ENCODE results near the gene MRPL10. TPM values are rescaled to one million over a fixed set of nuclear protein-coding genes. Genes with fewer than 3 reads are reported as not detected.

MRPL10 gene
- total and polyA plus RNA-seq, 2 of the 8 experiments (the other 6 are each of a cell fraction or from before 2014, with no cell fraction given) = 85.3 to 214 TPM

- Histone ChIP-seq H2AK5ac (ENCODE audit: low read depth, low read length) (no peak overlapping the region), H4K91ac (replicated peaks; ENCODE audit: insufficient read length, low read length) (no peak overlapping the region), H3K23ac (ENCODE audit: insufficient read length) (no peak overlapping the region), H4K5ac (ENCODE audit: insufficient read length, low read depth, low read length) (no peak overlapping the region), H2BK5ac (ENCODE audit: low read depth, low read length) (no peak overlapping the region), H2BK120ac (replicated peaks; ENCODE audit: low read depth, low read length) (no peak overlapping the region), H2AFZ (ENCODE audit: low read length) (no peak overlapping the region), H2BK12ac (ENCODE audit: low read depth, low read length) (no peak overlapping the region), H4K8ac (ENCODE audit: extremely low read depth, insufficient read depth, low read length) (no peak overlapping the region), H3K4ac (replicated peaks; ENCODE audit: insufficient read length, low read depth, low read length) (no peak overlapping the region), H3K18ac (ENCODE audit: extremely low read depth, low read length) (no peak overlapping the region), H2BK15ac (ENCODE audit: low read length) (no peak overlapping the region), H3K79me2 (ENCODE audit: control insufficient read depth in 1 of 2, insufficient read depth in 2 of 2, low read length in 2 of 2) (no peaks in the 10 kb centered on the region), H3K4me2 (ENCODE audit: insufficient read depth in 1 of 2, low read depth in 2 of 2, low read length in 2 of 2) (no peak overlapping the region), H3K27me3 (replicated peaks in 1 of 4; ENCODE audit: control insufficient read depth in 3 of 4, extremely low read depth in 1 of 4, insufficient read depth in 3 of 4, low read length in 3 of 4) (no peaks in the 10 kb centered on the region), H3K4me1 (replicated peaks in 1 of 4; ENCODE audit: control insufficient read depth in 3 of 4, insufficient read depth in 4 of 4, low read length in 3 of 4) (no peaks in the 10 kb centered on the region; a peak in 1 of 7 replicates), H3K14ac (ENCODE audit: insufficient read length) (no peak overlapping the region), H2BK20ac (ENCODE audit: low read length) (no peak overlapping the region), H3K23me2 (ENCODE audit: low read depth, low read length) (no peaks in the 10 kb centered on the region), H3K36me3 (ENCODE audit: control insufficient read depth in 2 of 4, insufficient read depth in 4 of 4, low read length in 3 of 4) (peaks cover 0 to 2% (median 0%) of the 10 kb centered on the region in 4 experiments; a peak in 1 of 8 replicates), H4K20me1 (replicated peaks in 1 of 2; ENCODE audit: control insufficient read depth in 1 of 2, insufficient read depth in 2 of 2, low read length in 2 of 2) (peaks cover 0 to 4% of the 10 kb centered on the region in 2 experiments), H3K4me3 (ENCODE audit: extremely low read depth in 1 of 4, insufficient read depth in 2 of 4, low read depth in 3 of 4, low read length in 4 of 4) (no peak overlapping the region), H3K9ac (replicated peaks in 1 of 4; ENCODE audit: extremely low read depth in 1 of 4, low read depth in 3 of 4, low read length in 3 of 4) (peak overlapping the region in 2 of 4 experiments; percentile 20 to 43; a peak in 2 of 7 replicates), H3K9me3 (ENCODE audit: insufficient read depth in 2 of 2, low read depth in 1 of 2, low read length in 1 of 2) (no peaks in the 10 kb centered on the region), H3K56ac (replicated peaks; ENCODE audit: insufficient read length, low read depth, low read length) (no peak overlapping the region), H3K79me1 (ENCODE audit: low read depth, low read length) (no peaks in the 10 kb centered on the region; the same call in none of the 2 replicates), H3K27ac (ENCODE audit: low read depth, low read length) (no peak overlapping the region)
- POLR2A ChIA-PET (ENCODE audit: partially characterized antibody) = interaction anchor here (0.7 kb wide), 1 partner anchor 106 kb away, joined by 4 read pairs; no protein-coding TSS in a partner anchor
- DNase-seq (ENCODE audit: low read depth in 1 of 2, low spot score in 2 of 2) = no peak
- CTCF ChIA-PET (ENCODE audit: partially characterized antibody) = interaction anchor here (0.9 to 1.4 kb wide), 4 partner anchors 8 to 181 kb away, joined by 3 to 4 read pairs (median 4); no protein-coding TSS in a partner anchor
- 74% methylated on average over 10 of the region's 10 CpGs; no CpG with 5 or more reads in 1 of the 2 experiments for WGBS, 2 experiments (ENCODE audit: extremely low coverage in 1 of 2, insufficient coverage in 1 of 2, insufficient read length in 1 of 2, insufficient replicate concordance in 2 of 2, low coverage in 1 of 2, low lambda C conversion rate in 2 of 2, missing lambda C conversion rate in 1 of 2)
- TF ChIP-seq RBBP5 (IDR thresholded peaks at IDR 0.05; ENCODE audit: borderline replicate concordance, low read depth, low read length) = no peak
- no peak for TF ChIP-seq HDAC2 (IDR thresholded peaks at IDR 0.05; ENCODE audit: borderline replicate concordance in 1 of 2, low read depth in 2 of 2, low read length in 2 of 2)
- no peak for TF ChIP-seq NANOG (IDR thresholded peaks at IDR 0.05; ENCODE audit: insufficient read depth, low read depth, low read length, poor library complexity, severe bottlenecking)
- no peak for TF ChIP-seq EZH2 (IDR thresholded peaks at IDR 0.05; ENCODE audit: low read depth, low read length, severe bottlenecking)
- no peak for TF ChIP-seq MAX (IDR thresholded peaks at IDR 0.05)
- 0 out of 2 replicates have a peak, but pooled peaks have one; percentile 7 for TF ChIP-seq BACH1 (IDR thresholded peaks at IDR 0.05; ENCODE audit: low read length)
- no peak for TF ChIP-seq MAFK (IDR thresholded peaks at IDR 0.05; ENCODE audit: low read depth, low read length)
- no peak for TF ChIP-seq KDM4A (IDR thresholded peaks at IDR 0.05; ENCODE audit: low read depth, low read length, severe bottlenecking)
- TF ChIP-seq ATF2 (IDR thresholded peaks at IDR 0.05; ENCODE audit: low read length) = no peak
- FAIRE-seq = no peak
Measured at GRCh38 chr17:47810200-47810821, 21.0 kb downstream of the MRPL10 start.

All from H1 (cell line).